GM10847 (cell line): ENCODE data around the gene PEX5.

Source experiments
- POLR2A ChIP-seq: IDR thresholded peaks from 2 replicates; pipeline ENCODE4 v1.6.1; 2011; ENCODE audit not compliant: insufficient read length; ENCODE audit errors: extremely low read depth

PEX5 gene

GRCh38 chr12:7189398-7190267, at the start of gene PEX5:
PEX5 (plus strand) TSS chr12:7189686; CDS start chr12:7190378, 692 bp downstream.
- TF ChIP-seq POLR2A = peak; percentile 38

GRCh38 chr12:7141351-7142005, 48.0 kb upstream of the PEX5 start:
- no peak for TF ChIP-seq POLR2A

- TF ChIP-seq POLR2A = no peak
These were observed 47.3 kb upstream of the PEX5 start for GRCh38 chr12:7142056-7142644.

GRCh38 chr12:7142809-7143465, 46.5 kb upstream of the PEX5 start:
- no peak for TF ChIP-seq POLR2A

GRCh38 chr12:7143564-7143963, 45.9 kb upstream of the PEX5 start:
- TF ChIP-seq POLR2A = no peak

GRCh38 chr12:7144414-7145120, 44.9 kb upstream of the PEX5 start:
- no peak for TF ChIP-seq POLR2A

GRCh38 chr12:7145671-7146070, 43.8 kb upstream of the PEX5 start:
- TF ChIP-seq POLR2A = no peak

GRCh38 chr12:7146228-7146627, 43.3 kb upstream of the PEX5 start:
- TF ChIP-seq POLR2A = no peak

- TF ChIP-seq POLR2A = no peak
These were observed 42.6 kb upstream of the PEX5 start for GRCh38 chr12:7146906-7147305.

- no peak for TF ChIP-seq POLR2A
These were observed 39.1 kb upstream of the PEX5 start for GRCh38 chr12:7150356-7150755.

GRCh38 chr12:7150841-7151240, 38.6 kb upstream of the PEX5 start:
- TF ChIP-seq POLR2A = no peak

GRCh38 chr12:7151532-7151931, 38.0 kb upstream of the PEX5 start:
- no peak for TF ChIP-seq POLR2A

- TF ChIP-seq POLR2A = no peak
These were observed 36.7 kb upstream of the PEX5 start for GRCh38 chr12:7152818-7153217.

- TF ChIP-seq POLR2A = no peak
These were observed 35.4 kb upstream of the PEX5 start for GRCh38 chr12:7154042-7154441.

- TF ChIP-seq POLR2A = no peak
These were observed 34.5 kb upstream of the PEX5 start for GRCh38 chr12:7154901-7155470.
